AG04450 (cell line): ENCODE results near the gene SPC24. TPM values are rescaled to one million over a fixed set of nuclear protein-coding genes. Genes with fewer than 3 reads are reported as not detected.
"Not testable (repeated sequence)": the region's sequence is repeated elsewhere in the genome, so short reads cannot be mapped to it uniquely, and the experiment has no call there.

ENCODE experiments used
- CTCF ChIA-PET: fragments of 300-600, 350-600 bp; formaldehyde crosslinking; extraction: SDS; loops from one replicate; lab custom pipeline; 2022; ENCODE audit warnings: antibody characterized with exemption, inconsistent platforms; lab: Charles Lee
- POLR2A ChIA-PET: fragments of 350-600 bp; formaldehyde crosslinking; extraction: SDS; loops from one replicate; lab custom pipeline; 2021; ENCODE audit warnings: antibody characterized with exemption, inconsistent platforms; lab: Yijun Ruan, JAX
- DNase-seq: peaks from one replicate; pipeline ENCODE4 v3.0.0-alpha.2; 2011; ENCODE audit warnings: low read depth, low spot score
- H3K27ac ChIP-seq: one replicate; pipeline ENCODE4 v1.5.1; 2012; ENCODE audit warnings: low read depth, low read length, control low read depth
- H3K27me3 ChIP-seq: one replicate; pipeline ENCODE4 v1.6.0; 2012; ENCODE audit warnings: low read length; ENCODE audit not compliant: control insufficient read depth, insufficient read depth
- H3K4me3 ChIP-seq: 2 replicates; pipeline ENCODE4 v1.5.1; 2011; ENCODE audit warnings: mild to moderate bottlenecking, low read depth, low read length, control low read depth
- H3K9me3 ChIP-seq: 2 replicates; pipeline ENCODE4 v1.5.1; 2012; ENCODE audit warnings: low read length; ENCODE audit not compliant: control insufficient read depth, insufficient read depth
- polyA plus RNA-seq: library from polyadenylated mRNA; depleted of rRNA; stranded (reverse); fragments of >200 nt; gene quantifications from 2 replicates; pipeline ENCODE4 v1.2.3, GENCODE V29; 2011
- TF ChIP-seq, protein P1 (sequence below): IDR thresholded peaks from 2 replicates; pipeline ENCODE4 v1.5.1; 2011; ENCODE audit warnings: low read depth, low read length, control low read depth, inconsistent platforms

The SPC24 gene
- polyA plus RNA-seq, 1 experiment, result 6.0 TPM

DNA sequence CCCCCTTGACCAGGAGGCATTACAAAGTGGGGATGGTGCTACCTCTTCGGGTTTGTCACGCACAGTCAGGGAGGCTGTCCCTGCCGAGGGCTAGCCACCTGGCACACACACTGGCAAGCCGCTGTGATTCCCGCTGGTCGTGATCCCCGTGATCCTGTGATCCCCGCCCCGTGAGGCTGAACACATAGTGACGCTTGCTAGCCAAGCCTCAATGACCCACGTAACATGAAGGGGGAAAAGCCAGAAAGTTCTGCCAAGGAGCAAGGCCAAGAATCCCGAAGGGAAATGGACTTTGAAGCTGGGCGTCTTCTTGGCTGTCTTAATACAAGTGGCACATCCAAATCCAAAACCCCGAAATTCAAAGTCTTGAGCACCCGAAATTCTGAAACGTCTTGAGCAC is 52.6 kb downstream of the SPC24 start:
- DNase-seq, result no peak
- no peaks in the 10 kb centered on the region for H3K27me3 ChIP-seq
- TF ChIP-seq, protein P1, sequence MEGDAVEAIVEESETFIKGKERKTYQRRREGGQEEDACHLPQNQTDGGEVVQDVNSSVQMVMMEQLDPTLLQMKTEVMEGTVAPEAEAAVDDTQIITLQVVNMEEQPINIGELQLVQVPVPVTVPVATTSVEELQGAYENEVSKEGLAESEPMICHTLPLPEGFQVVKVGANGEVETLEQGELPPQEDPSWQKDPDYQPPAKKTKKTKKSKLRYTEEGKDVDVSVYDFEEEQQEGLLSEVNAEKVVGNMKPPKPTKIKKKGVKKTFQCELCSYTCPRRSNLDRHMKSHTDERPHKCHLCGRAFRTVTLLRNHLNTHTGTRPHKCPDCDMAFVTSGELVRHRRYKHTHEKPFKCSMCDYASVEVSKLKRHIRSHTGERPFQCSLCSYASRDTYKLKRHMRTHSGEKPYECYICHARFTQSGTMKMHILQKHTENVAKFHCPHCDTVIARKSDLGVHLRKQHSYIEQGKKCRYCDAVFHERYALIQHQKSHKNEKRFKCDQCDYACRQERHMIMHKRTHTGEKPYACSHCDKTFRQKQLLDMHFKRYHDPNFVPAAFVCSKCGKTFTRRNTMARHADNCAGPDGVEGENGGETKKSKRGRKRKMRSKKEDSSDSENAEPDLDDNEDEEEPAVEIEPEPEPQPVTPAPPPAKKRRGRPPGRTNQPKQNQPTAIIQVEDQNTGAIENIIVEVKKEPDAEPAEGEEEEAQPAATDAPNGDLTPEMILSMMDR, result no peak
- ChIA-PET CTCF (no interaction called here), POLR2A (no interaction called here)
- no peak overlapping the region for H3K27ac ChIP-seq
- H3K9me3 ChIP-seq, result peaks cover 3% of the 10 kb centered on the region
- no peak overlapping the region for H3K4me3 ChIP-seq

DNA sequence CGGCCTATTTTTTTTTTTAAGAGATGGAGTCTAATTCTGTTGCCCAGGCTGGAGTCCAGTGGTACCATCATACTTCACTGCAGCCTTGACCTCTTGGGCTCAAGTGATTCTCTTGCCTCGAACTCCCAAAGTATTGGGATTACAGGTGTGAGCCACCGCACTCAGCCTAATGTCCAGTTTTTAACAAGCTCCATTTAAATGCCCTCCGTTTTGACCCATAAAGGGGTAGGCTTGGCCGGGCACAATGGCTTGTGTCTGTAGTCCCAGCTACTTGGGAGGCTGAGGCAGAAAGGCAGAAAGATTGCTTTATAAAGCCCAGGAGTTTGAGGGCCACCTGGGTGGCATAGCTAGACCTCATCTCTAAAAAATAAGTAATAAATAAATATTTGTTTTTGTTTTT is 54.5 kb downstream of the SPC24 start:
- CTCF ChIA-PET, result interaction anchor here (0.6 to 2.2 kb wide), 3 partner anchors 25 to 165 kb away, joined by 3 to 15 read pairs (median 5); no protein-coding TSS in a partner anchor
- TF ChIP-seq, protein P1, result no peak
- DNase-seq, result no peak
- Histone ChIP-seq H3K4me3 (no peak overlapping the region), H3K9me3 (peaks cover 3% of the 10 kb centered on the region), H3K27me3 (no peaks in the 10 kb centered on the region), H3K27ac (no peak overlapping the region)
- POLR2A ChIA-PET, result no interaction called here

DNA sequence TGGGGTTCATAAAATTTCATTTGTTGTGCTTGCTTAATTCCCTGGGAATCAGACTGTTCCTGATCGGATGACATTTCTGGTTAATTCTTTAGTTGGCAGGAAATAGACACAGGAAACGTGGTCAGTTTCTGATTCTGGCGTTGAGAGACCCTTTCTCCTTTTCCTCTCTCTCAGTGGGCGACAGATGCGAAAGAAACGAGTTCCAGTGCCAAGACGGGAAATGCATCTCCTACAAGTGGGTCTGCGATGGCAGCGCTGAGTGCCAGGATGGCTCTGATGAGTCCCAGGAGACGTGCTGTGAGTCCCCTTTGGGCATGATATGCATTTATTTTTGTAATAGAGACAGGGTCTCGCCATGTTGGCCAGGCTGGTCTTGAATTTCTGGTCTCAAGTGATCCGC is 55.5 kb downstream of the SPC24 start:
- CTCF ChIA-PET, result interaction anchor here (2.2 kb wide), 1 partner anchor 26 kb away, joined by 15 read pairs; no protein-coding TSS in a partner anchor
- Histone ChIP-seq H3K27me3 (no peaks in the 10 kb centered on the region), H3K4me3 (no peak overlapping the region), H3K9me3 (peaks cover 3% of the 10 kb centered on the region), H3K27ac (no peak overlapping the region)
- TF ChIP-seq, protein P1, result no peak
- DNase-seq, result no peak
- POLR2A ChIA-PET, result interaction anchor here (0.7 kb wide), 2 partner anchors 12 to 429 kb away, joined by 5 read pairs; partner anchors contain the start of gene ECSIT

DNA sequence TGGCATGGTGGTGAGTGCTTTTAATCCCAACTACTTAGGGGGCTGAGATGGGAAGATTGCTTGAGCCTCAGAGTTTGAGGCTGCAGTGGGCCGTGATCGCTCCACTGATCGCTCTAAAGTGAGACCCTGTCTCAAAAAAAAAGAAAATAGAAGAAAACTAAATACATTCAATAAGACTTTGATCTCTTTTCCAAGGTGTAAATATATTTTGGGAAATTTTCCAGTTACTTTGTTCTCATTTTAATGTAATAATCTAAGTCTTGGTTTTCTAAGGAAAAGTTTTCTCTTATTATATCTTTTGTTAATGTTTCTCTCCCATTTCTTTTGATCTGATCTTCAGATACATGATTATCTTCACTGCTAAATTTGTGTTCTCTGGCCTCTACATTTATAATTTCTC is 56.7 kb downstream of the SPC24 start:
- TF ChIP-seq, protein P1, result no peak
- CTCF ChIA-PET, result interaction anchor here (1.4 to 3.1 kb wide), 2 partner anchors 27 to 157 kb away, joined by 4 to 11 read pairs; no protein-coding TSS in a partner anchor
- no peak for DNase-seq
- POLR2A ChIA-PET, result no interaction called here
- H3K27ac ChIP-seq, result no peak overlapping the region
- H3K27me3 ChIP-seq, result no peaks in the 10 kb centered on the region
- H3K9me3 ChIP-seq, result peaks cover 3% of the 10 kb centered on the region
- H3K4me3 ChIP-seq, result no peak overlapping the region

DNA sequence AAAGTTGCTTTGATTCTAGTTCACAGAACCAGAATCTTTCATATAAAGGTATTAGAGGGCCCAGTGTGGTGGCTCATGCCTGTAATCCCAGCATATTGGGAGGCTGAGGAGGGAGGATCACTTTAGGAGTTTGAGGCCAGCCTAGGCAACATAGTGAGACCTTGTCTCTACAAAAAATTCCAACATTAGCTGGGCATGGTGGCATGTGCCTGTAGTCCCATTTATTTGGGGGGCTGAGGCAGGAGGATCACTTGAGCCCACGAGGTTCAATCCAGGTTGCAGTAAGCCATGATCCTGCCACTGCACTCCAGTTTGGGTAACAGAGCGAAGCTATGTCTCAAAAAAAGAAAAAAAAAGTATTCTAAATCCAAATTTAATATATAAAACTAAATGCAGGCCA is 57.3 kb downstream of the SPC24 start:
- Histone ChIP-seq H3K9me3 (peaks cover 3% of the 10 kb centered on the region), H3K27ac (no peak overlapping the region), H3K4me3 (no peak overlapping the region), H3K27me3 (no peaks in the 10 kb centered on the region)
- DNase-seq, result no peak
- ChIA-PET POLR2A (no interaction called here), CTCF (interaction anchor here (0.6 to 3.1 kb wide), 3 partner anchors 28 to 685 kb away, joined by 4 to 11 read pairs (median 4); no protein-coding TSS in a partner anchor)
- TF ChIP-seq, protein P1, result no peak

DNA sequence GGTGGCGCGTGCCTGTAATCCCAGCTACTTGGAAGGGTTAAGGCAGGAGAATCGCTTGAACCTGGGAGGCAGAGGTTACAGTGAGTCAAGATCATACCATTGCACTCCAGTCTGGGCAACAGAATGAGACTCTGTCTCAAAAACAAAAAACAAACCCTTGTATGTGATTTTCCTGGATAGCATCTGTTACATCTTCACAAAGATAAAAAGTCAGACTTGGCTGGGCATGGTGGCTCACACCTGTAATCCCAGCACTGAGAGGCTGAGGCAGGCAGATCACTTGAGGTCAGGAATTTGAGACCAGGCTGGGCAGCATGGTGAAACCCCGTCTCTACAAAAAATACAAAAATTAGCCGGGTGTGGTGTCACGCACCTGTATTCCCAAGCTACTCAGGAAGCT is 58.2 kb downstream of the SPC24 start:
- H3K9me3 ChIP-seq, H3K27ac ChIP-seq, H3K27me3 ChIP-seq, DNase-seq, H3K4me3 ChIP-seq, POLR2A ChIA-PET: not testable (repeated sequence)
- CTCF ChIA-PET, result interaction anchor here (0.6 to 3.1 kb wide), 3 partner anchors 29 to 161 kb away, joined by 4 to 11 read pairs (median 4); no protein-coding TSS in a partner anchor
